Measurements from ENCODE around the gene DEFB129.

GRCh38 chr20:237929-238328 lies 10.9 kb downstream of the DEFB129 start:
- no peak for TF ChIP-seq CTCF (IDR thresholded peaks at IDR 0.05; ENCODE audit: insufficient read depth, low read length, poor library complexity, severe bottlenecking)
- no peak for TF ChIP-seq EZH2phosphoT487 (conservative IDR thresholded peaks at IDR 0.05; ENCODE audit: low read length)
